Gastroesophageal sphincter (tissue), 4 donors: ENCODE measurements around the gene PTPN3. TPM values are rescaled to one million over a fixed set of nuclear protein-coding genes. Genes with fewer than 3 reads are reported as not detected.

Experiments
- ATAC-seq: fragments of 150-250 bp; one replicate; pipeline ENCODE4 v1.9.1; 2016; ENCODE audit warnings: mild to moderate bottlenecking, moderate library complexity
- H3K27ac ChIP-seq, 4 donors: fragments of 200-600 bp; sonication (generic) in 3 of 4; 1 replicate in 3 of 4; 2 replicates in 1 of 4; pipeline ENCODE4 v1.5.1; 2016 to 2019
- H3K27me3 ChIP-seq: fragments of 200-600 bp; sonication (generic); one replicate; pipeline ENCODE4 v1.5.1; 2019
- H3K36me3 ChIP-seq, 2 donors: fragments of 200-600 bp; sonication (generic); one replicate each; pipeline ENCODE4 v1.5.1; 2019; ENCODE audit warnings: control low read depth in 1 of 2
- H3K4me1 ChIP-seq, 3 donors: fragments of 200-600 bp; sonication (generic); 1 replicate in 2 of 3; 2 replicates in 1 of 3; pipeline ENCODE4 v1.5.1; 2016 to 2019; ENCODE audit warnings: control low read depth in 2 of 3
- H3K4me3 ChIP-seq, 2 donors: fragments of 200-600 bp; sonication (generic); one replicate each; pipeline ENCODE4 v1.5.1; 2019; ENCODE audit warnings: mild to moderate bottlenecking in 1 of 2, moderate library complexity in 1 of 2
- H3K9me3 ChIP-seq, 3 donors: fragments of 200-600 bp; sonication (generic); one replicate each; pipeline ENCODE4 v1.5.1; 2017 to 2019; ENCODE audit warnings: control low read depth in 2 of 3
- EP300 ChIP-seq: sonication (generic); formaldehyde crosslinking; IDR thresholded peaks from one replicate; pipeline ENCODE4 v1.6.1; 2017; ENCODE audit warnings: antibody characterized with exemption, mild to moderate bottlenecking
- POLR2A ChIP-seq, 2 donors: fragments of 450-650 bp; IDR thresholded peaks; one replicate each; pipeline ENCODE4 v1.6.1; 2017; ENCODE audit warnings: antibody characterized with exemption in 2 of 2, mild to moderate bottlenecking in 2 of 2, moderate library complexity in 1 of 2
- POLR2AphosphoS5 ChIP-seq: sonication (generic); formaldehyde crosslinking; IDR thresholded peaks from one replicate; pipeline ENCODE4 v1.6.1; 2017; ENCODE audit warnings: antibody characterized with exemption
- WGBS, 2 donors: methylation state at CpG; one replicate each; pipeline ENCODE4 v1.1.5; 2018; ENCODE audit warnings: low coverage in 1 of 2; 5-methylcytosine and 5-hydroxymethylcytosine counted together
- total RNA-seq, 4 donors: library from RNA; depleted of rRNA; stranded (reverse); fragments of >200 nt; gene quantifications; one replicate each; pipeline ENCODE4 v1.1.0, GENCODE V29; 2016
- TF ChIP-seq, protein P1 (sequence below), 4 experiments: fragments of 200-600 bp in 2 of 4; fragments of 450-650 bp in 2 of 4; sonication (generic) in 1 of 4; IDR thresholded peaks; one replicate each; pipeline ENCODE4 v1.5.1; 2017 to 2019; ENCODE audit warnings: antibody characterized with exemption in 4 of 4, mild to moderate bottlenecking in 2 of 4, moderate library complexity in 2 of 4

PTPN3 gene
- total RNA-seq, 4 donors from 2014 or later, result 1.2 to 3.4 (median 1.6) TPM

- ATAC-seq, result peak; percentile 70
- no peaks in the 10 kb centered on the region for H3K4me1 ChIP-seq
- no peaks in the 10 kb centered on the region for H3K27me3 ChIP-seq
- H3K27ac ChIP-seq, result no peak overlapping the region
- TF ChIP-seq, protein P1, sequence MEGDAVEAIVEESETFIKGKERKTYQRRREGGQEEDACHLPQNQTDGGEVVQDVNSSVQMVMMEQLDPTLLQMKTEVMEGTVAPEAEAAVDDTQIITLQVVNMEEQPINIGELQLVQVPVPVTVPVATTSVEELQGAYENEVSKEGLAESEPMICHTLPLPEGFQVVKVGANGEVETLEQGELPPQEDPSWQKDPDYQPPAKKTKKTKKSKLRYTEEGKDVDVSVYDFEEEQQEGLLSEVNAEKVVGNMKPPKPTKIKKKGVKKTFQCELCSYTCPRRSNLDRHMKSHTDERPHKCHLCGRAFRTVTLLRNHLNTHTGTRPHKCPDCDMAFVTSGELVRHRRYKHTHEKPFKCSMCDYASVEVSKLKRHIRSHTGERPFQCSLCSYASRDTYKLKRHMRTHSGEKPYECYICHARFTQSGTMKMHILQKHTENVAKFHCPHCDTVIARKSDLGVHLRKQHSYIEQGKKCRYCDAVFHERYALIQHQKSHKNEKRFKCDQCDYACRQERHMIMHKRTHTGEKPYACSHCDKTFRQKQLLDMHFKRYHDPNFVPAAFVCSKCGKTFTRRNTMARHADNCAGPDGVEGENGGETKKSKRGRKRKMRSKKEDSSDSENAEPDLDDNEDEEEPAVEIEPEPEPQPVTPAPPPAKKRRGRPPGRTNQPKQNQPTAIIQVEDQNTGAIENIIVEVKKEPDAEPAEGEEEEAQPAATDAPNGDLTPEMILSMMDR (IDR thresholded peaks at IDR 0.05), result peak; percentile 47 to 82 (median 75)
- no peak for TF ChIP-seq POLR2A (IDR thresholded peaks at IDR 0.05)
- no peak overlapping the region for H3K4me3 ChIP-seq
- no peaks in the 10 kb centered on the region for H3K9me3 ChIP-seq
- no peaks in the 10 kb centered on the region for H3K36me3 ChIP-seq
- WGBS, 2 donors, result 4 to 16% methylated on average over 8 to 11 of the region's 11 CpGs
These were observed 22.5 kb upstream of the PTPN3 start for GRCh38 chr9:109520475-109521132.

DNA sequence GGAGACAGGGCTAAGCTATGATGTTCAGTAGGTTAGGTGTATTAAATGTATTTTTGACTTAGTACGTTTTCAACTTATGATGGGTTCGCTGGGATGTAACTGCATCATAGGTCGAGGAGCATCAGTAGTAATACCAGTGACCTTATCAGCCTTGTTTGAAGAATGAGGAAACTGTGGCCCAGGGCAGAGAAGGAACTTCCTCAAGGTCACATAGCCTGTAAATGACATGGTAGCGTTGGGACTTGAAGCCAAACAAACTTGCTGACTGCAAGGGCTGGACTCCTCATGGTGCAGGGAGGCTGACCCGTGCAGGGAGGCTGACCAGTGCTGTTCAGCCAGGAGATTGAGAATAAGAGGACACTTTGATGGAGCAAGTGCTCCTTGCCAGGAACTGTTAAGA lies 21.3 kb upstream of the PTPN3 start:
- H3K27me3 ChIP-seq, result peaks cover 5% of the 10 kb centered on the region
- no peaks in the 10 kb centered on the region for H3K4me1 ChIP-seq
- 64 to 72% methylated on average over 2 to 5 of the region's 5 CpGs for WGBS, 2 donors
- no peaks in the 10 kb centered on the region for H3K9me3 ChIP-seq
- H3K27ac ChIP-seq, result no peak overlapping the region
- TF ChIP-seq POLR2AphosphoS5 (no peak), EP300 (no peak), POLR2A (IDR thresholded peaks at IDR 0.05) (no peak)
- TF ChIP-seq, protein P1 (IDR thresholded peaks at IDR 0.05), result no peak
- no peak overlapping the region for H3K4me3 ChIP-seq
- H3K36me3 ChIP-seq, result no peaks in the 10 kb centered on the region
- ATAC-seq, result no peak

DNA sequence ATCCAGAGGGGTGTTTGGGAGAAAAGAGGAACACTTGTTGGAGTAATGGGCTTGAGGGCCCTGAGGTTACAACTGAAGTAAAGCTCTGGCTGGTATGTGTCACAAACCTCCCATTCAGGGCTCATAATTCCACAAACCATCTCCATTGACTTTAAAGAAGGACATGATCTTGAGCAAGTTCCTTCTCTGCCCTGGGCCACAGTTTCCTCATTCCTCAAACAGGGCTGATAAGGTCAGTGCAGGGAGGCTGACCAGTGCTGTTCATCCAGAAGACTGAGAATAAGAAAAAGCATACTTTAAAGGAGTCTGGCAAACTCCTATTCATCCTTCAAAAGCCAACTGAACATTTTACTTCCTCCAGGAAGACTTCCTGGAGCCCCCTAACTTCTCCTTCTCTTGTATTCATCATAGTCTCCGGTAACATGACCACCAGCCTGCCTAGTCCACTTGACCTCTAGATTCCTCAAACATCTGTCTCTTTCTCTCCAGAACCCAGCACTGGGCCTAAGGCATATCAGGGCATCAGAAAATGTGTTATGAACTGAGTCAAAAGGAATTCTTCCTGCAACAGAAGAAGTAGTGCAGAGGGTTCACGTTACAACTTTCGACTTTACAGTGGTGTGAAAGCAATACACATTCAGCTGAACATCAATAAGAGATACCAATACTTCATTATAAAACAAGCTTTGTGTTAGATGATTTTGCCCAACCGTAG lies 20.7 kb upstream of the PTPN3 start:
- no peak overlapping the region for H3K4me3 ChIP-seq
- H3K36me3 ChIP-seq, result no peaks in the 10 kb centered on the region
- no peaks in the 10 kb centered on the region for H3K9me3 ChIP-seq
- 80 to 100% methylated on average over 1 to 4 of the region's 4 CpGs for WGBS, 2 donors
- ATAC-seq, result no peak
- no peak for TF ChIP-seq EP300
- TF ChIP-seq POLR2A (IDR thresholded peaks at IDR 0.05), result no peak
- TF ChIP-seq POLR2AphosphoS5, result no peak
- TF ChIP-seq, protein P1 (IDR thresholded peaks at IDR 0.05), result no peak
- no peaks in the 10 kb centered on the region for H3K4me1 ChIP-seq
- peaks cover 5% of the 10 kb centered on the region for H3K27me3 ChIP-seq
- no peak overlapping the region for H3K27ac ChIP-seq

- peaks cover 5% of the 10 kb centered on the region for H3K27me3 ChIP-seq
- WGBS, 2 donors, result 80% methylated on average over 1 of the region's 1 CpG; no CpG with 5 or more reads in 1 of the 2 donors
- no peaks in the 10 kb centered on the region for H3K36me3 ChIP-seq
- H3K9me3 ChIP-seq, result no peaks in the 10 kb centered on the region
- H3K27ac ChIP-seq, result no peak overlapping the region
- H3K4me3 ChIP-seq, result no peak overlapping the region
- TF ChIP-seq, protein P1 (IDR thresholded peaks at IDR 0.05), result no peak
- TF ChIP-seq POLR2AphosphoS5 (no peak), POLR2A (IDR thresholded peaks at IDR 0.05) (no peak), EP300 (no peak)
- ATAC-seq, result no peak
- no peaks in the 10 kb centered on the region for H3K4me1 ChIP-seq
These were observed 19.8 kb upstream of the PTPN3 start for GRCh38 chr9:109517901-109518377.

GRCh38 chr9:109513871-109514270 lies 15.8 kb upstream of the PTPN3 start:
- H3K9me3 ChIP-seq, result no peaks in the 10 kb centered on the region
- ATAC-seq, result no peak
- H3K27ac ChIP-seq, result no peak overlapping the region
- 76 to 83% methylated on average over 3 of the region's 3 CpGs for WGBS, 2 donors
- H3K4me3 ChIP-seq, result no peak overlapping the region
- no peaks in the 10 kb centered on the region for H3K36me3 ChIP-seq
- TF ChIP-seq, protein P1 (IDR thresholded peaks at IDR 0.05), result no peak
- TF ChIP-seq POLR2A (IDR thresholded peaks at IDR 0.05) (no peak), POLR2AphosphoS5 (no peak), EP300 (no peak)
- peaks cover 5% of the 10 kb centered on the region for H3K27me3 ChIP-seq
- no peaks in the 10 kb centered on the region for H3K4me1 ChIP-seq
